ENCODE results near the gene RPS6KA5. TPM values are rescaled to one million over a fixed set of nuclear protein-coding genes. Genes with fewer than 3 reads are reported as not detected.
"Not testable (repeated sequence)": the region's sequence is repeated elsewhere in the genome, so short reads cannot be mapped to it uniquely, and the experiment has no call there.

RPS6KA5 gene
- total RNA-seq, 1 donor from 2014 or later: 1.0 TPM

GRCh38 chr14:90844321-90844720, 216.1 kb downstream of the RPS6KA5 start:
- H3K27me3 ChIP-seq (ENCODE audit: insufficient read depth, low read length): no peaks in the 10 kb centered on the region
- Mint-ChIP-seq H3K27ac (ENCODE audit: unreplicated experiment) (no peak overlapping the region), H3K36me3 (ENCODE audit: low read depth, unreplicated experiment) (no peaks in the 10 kb centered on the region), H3K27me3 (ENCODE audit: low read depth, unreplicated experiment) (peaks cover 1% of the 10 kb centered on the region), H3K4me1 (ENCODE audit: low read depth, unreplicated experiment) (peaks cover 5% of the 10 kb centered on the region), H3K9me3 (ENCODE audit: unreplicated experiment) (peaks cover under 1% of the 10 kb centered on the region), H3K4me3 (ENCODE audit: unreplicated experiment) (no peak overlapping the region)
- no peaks in the 10 kb centered on the region for H3K9me3 ChIP-seq (ENCODE audit: insufficient read depth, low read depth, low read length)
- no peaks in the 10 kb centered on the region for H3K36me3 ChIP-seq (ENCODE audit: insufficient read depth, low read length)
- H2AFZ ChIP-seq (ENCODE audit: low read depth, low read length): no peak overlapping the region
- H3K4me3 ChIP-seq (ENCODE audit: insufficient read depth, low read depth, low read length): no peak overlapping the region
- no peak overlapping the region for H3K4me2 ChIP-seq (ENCODE audit: low read length)
- TF ChIP-seq EZH2 (IDR thresholded peaks at IDR 0.05; ENCODE audit: insufficient read depth, low read length) (no peak), CTCF (IDR thresholded peaks at IDR 0.05; ENCODE audit: insufficient read depth, low read depth, low read length) (no peak)
- no peak for DNase-seq (ENCODE audit: low read depth)
- H3K9ac ChIP-seq (ENCODE audit: low read length): no peak overlapping the region
- H3K79me2 ChIP-seq (ENCODE audit: insufficient read depth, low read length): no peaks in the 10 kb centered on the region
- no peaks in the 10 kb centered on the region for H3K4me1 ChIP-seq (ENCODE audit: insufficient read depth, low read length)
- FAIRE-seq: no peak
- H3K27ac ChIP-seq (ENCODE audit: low read depth, low read length): no peak overlapping the region
- H4K20me1 ChIP-seq (ENCODE audit: insufficient read depth, low read length): no peaks in the 10 kb centered on the region

DNA sequence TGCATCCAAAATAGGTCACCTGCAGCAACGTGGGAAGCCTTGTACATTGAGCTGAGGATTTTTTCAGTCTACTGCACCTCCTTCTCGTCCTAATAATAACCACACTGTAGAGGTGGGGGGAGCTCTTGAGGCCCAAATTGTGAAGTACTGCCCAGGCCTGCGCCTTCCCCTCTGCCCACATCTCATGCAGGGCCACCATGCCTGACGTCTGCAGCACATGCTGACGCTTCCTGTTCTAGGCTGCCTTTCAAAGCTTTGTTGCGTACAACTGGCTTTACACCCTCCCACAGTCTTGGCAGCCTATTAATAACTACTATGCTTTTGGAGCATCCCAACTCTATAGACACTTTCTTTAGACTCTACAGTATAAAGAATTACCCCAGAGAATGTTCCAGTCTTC, 217.7 kb downstream of the RPS6KA5 start:
- no peak overlapping the region for H3K4me2 ChIP-seq (ENCODE audit: low read length)
- no peaks in the 10 kb centered on the region for H3K27me3 ChIP-seq (ENCODE audit: insufficient read depth, low read length)
- H3K27ac Mint-ChIP-seq (ENCODE audit: unreplicated experiment): no peak overlapping the region
- H3K4me3 Mint-ChIP-seq (ENCODE audit: unreplicated experiment): no peak overlapping the region
- no peak overlapping the region for H3K27ac ChIP-seq (ENCODE audit: low read depth, low read length)
- no peaks in the 10 kb centered on the region for H3K79me2 ChIP-seq (ENCODE audit: insufficient read depth, low read length)
- DNase-seq (ENCODE audit: low read depth) (no peak), FAIRE-seq (no peak)
- H3K9me3 ChIP-seq (ENCODE audit: insufficient read depth, low read depth, low read length): no peaks in the 10 kb centered on the region
- no peak overlapping the region for H3K4me3 ChIP-seq (ENCODE audit: insufficient read depth, low read depth, low read length)
- no peak overlapping the region for H3K9ac ChIP-seq (ENCODE audit: low read length)
- no peak for TF ChIP-seq CTCF (IDR thresholded peaks at IDR 0.05; ENCODE audit: insufficient read depth, low read depth, low read length)
- no peak for TF ChIP-seq EZH2 (IDR thresholded peaks at IDR 0.05; ENCODE audit: insufficient read depth, low read length)
- H4K20me1 ChIP-seq (ENCODE audit: insufficient read depth, low read length): no peaks in the 10 kb centered on the region
- H3K9me3 Mint-ChIP-seq (ENCODE audit: unreplicated experiment): peaks cover 3% of the 10 kb centered on the region
- peaks cover 7% of the 10 kb centered on the region for H3K4me1 Mint-ChIP-seq (ENCODE audit: low read depth, unreplicated experiment)
- H3K36me3 Mint-ChIP-seq (ENCODE audit: low read depth, unreplicated experiment): no peaks in the 10 kb centered on the region
- no peaks in the 10 kb centered on the region for H3K36me3 ChIP-seq (ENCODE audit: insufficient read depth, low read length)
- H2AFZ ChIP-seq (ENCODE audit: low read depth, low read length): no peak overlapping the region
- H3K4me1 ChIP-seq (ENCODE audit: insufficient read depth, low read length): no peaks in the 10 kb centered on the region
- peaks cover 1% of the 10 kb centered on the region for H3K27me3 Mint-ChIP-seq (ENCODE audit: low read depth, unreplicated experiment)

GRCh38 chr14:90840667-90841066, 219.8 kb downstream of the RPS6KA5 start:
- not testable (repeated sequence) for H3K9me3 Mint-ChIP-seq (ENCODE audit: unreplicated experiment); H3K4me1 ChIP-seq (ENCODE audit: insufficient read depth, low read length); H3K27me3 ChIP-seq (ENCODE audit: insufficient read depth, low read length); H3K79me2 ChIP-seq (ENCODE audit: insufficient read depth, low read length); H3K27ac Mint-ChIP-seq (ENCODE audit: unreplicated experiment); H3K4me1 Mint-ChIP-seq (ENCODE audit: low read depth, unreplicated experiment); H3K9ac ChIP-seq (ENCODE audit: low read length); DNase-seq (ENCODE audit: low read depth); H3K36me3 Mint-ChIP-seq (ENCODE audit: low read depth, unreplicated experiment); H4K20me1 ChIP-seq (ENCODE audit: insufficient read depth, low read length); H3K9me3 ChIP-seq (ENCODE audit: insufficient read depth, low read depth, low read length); H3K27me3 Mint-ChIP-seq (ENCODE audit: low read depth, unreplicated experiment); H3K27ac ChIP-seq (ENCODE audit: low read depth, low read length); H3K4me2 ChIP-seq (ENCODE audit: low read length); H3K4me3 Mint-ChIP-seq (ENCODE audit: unreplicated experiment); FAIRE-seq; H2AFZ ChIP-seq (ENCODE audit: low read depth, low read length); H3K4me3 ChIP-seq (ENCODE audit: insufficient read depth, low read depth, low read length); H3K36me3 ChIP-seq (ENCODE audit: insufficient read depth, low read length)

Measured in astrocyte (in vitro differentiated cells and primary cell).